Measurements from ENCODE around the gene SLC7A4. TPM values are rescaled to one million over a fixed set of nuclear protein-coding genes. Genes with fewer than 3 reads are reported as not detected.

The SLC7A4 gene
- total RNA-seq, 1 donor from 2014 or later = 0.25 TPM

DNA sequence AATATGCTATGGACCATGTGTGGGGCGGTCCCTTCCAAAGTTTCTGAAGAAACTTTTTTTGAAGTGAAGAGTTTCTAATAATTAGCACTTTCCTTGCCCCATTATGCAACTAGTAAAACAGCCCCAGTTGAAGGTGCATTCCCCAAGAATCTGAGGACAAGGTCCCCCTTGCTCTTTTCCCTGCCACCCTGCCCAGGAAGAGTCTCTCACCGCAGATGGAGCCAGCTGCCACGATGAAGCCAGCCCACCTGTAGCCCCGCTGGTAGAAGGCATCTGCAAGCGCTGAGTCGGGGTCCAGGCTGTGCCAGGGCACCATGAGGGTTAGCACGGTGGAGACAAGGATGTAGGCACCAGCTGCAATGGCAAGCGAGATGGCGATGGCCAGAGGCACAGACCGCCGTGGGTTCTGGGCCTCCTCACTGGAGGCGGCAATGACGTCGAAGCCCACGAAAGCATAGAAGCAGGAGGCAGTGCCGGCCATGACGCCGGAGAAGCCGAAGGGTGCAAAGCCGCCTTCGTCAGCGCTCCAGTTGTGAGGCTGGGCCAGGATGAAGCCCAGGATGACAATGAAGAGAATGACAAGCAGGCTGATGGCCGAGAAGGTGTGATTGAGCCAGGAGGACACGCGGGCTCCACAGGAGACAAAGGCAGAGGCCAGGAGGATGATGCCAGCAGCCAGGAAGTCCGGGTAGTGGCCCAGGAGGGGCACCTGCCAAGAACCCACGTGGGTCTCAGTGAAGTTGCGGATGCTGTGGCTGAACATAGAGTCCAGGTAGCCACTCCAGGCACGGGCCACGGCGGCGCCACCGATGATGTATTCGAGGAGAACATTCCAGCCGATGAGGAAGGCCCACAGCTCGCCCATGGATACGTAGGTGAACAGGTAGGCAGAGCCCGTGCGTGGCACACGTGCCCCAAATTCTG, 1.5 kb downstream of the SLC7A4 start:
- H3K36me3 ChIP-seq = no peaks in the 10 kb centered on the region
- TF ChIP-seq, protein P1, sequence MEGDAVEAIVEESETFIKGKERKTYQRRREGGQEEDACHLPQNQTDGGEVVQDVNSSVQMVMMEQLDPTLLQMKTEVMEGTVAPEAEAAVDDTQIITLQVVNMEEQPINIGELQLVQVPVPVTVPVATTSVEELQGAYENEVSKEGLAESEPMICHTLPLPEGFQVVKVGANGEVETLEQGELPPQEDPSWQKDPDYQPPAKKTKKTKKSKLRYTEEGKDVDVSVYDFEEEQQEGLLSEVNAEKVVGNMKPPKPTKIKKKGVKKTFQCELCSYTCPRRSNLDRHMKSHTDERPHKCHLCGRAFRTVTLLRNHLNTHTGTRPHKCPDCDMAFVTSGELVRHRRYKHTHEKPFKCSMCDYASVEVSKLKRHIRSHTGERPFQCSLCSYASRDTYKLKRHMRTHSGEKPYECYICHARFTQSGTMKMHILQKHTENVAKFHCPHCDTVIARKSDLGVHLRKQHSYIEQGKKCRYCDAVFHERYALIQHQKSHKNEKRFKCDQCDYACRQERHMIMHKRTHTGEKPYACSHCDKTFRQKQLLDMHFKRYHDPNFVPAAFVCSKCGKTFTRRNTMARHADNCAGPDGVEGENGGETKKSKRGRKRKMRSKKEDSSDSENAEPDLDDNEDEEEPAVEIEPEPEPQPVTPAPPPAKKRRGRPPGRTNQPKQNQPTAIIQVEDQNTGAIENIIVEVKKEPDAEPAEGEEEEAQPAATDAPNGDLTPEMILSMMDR (IDR thresholded peaks at IDR 0.05; ENCODE audit: borderline replicate concordance) = no peak
- intact Hi-C loops (cut with micrococcal nuclease) = no loop called here
- no peak for DNase-seq
- H3K4me3 ChIP-seq = no peak overlapping the region
- no peaks in the 10 kb centered on the region for H3K9me3 ChIP-seq (replicated peaks)
- peaks cover 18% of the 10 kb centered on the region for H3K4me1 ChIP-seq
- no peak overlapping the region for H3K27ac ChIP-seq (replicated peaks)
- H3K27me3 ChIP-seq (ENCODE audit: low read depth) = peaks cover 56% of the 10 kb centered on the region

DNA sequence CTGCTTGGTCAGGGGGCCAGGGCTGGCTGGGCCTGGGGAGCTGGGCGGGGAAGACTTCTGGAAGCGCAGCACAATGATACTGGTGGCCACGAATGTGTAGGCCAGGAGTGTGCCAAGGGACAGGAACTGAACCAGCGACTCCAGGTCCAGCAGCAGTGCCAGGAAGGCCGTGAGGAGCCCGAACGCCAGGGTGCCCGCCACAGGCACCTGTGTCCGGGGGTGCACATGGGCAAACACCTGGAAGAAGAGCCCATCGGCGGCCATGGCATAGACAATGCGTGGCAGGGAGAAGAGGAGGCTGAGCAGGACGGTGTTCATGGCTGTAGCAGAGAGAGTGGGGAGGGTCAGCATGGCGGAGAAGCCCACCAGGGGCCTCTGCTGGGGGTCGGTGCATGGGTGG, 2.3 kb downstream of the SLC7A4 start:
- Histone ChIP-seq H3K4me1 (peaks cover 18% of the 10 kb centered on the region), H3K36me3 (no peaks in the 10 kb centered on the region), H3K4me3 (no peak overlapping the region), H3K27me3 (ENCODE audit: low read depth) (peaks cover 56% of the 10 kb centered on the region), H3K9me3 (replicated peaks) (no peaks in the 10 kb centered on the region), H3K27ac (replicated peaks) (no peak overlapping the region)
- TF ChIP-seq, protein P1 (IDR thresholded peaks at IDR 0.05; ENCODE audit: borderline replicate concordance) = no peak
- DNase-seq = no peak
- intact Hi-C loops (cut with micrococcal nuclease) = no loop called here

DNA sequence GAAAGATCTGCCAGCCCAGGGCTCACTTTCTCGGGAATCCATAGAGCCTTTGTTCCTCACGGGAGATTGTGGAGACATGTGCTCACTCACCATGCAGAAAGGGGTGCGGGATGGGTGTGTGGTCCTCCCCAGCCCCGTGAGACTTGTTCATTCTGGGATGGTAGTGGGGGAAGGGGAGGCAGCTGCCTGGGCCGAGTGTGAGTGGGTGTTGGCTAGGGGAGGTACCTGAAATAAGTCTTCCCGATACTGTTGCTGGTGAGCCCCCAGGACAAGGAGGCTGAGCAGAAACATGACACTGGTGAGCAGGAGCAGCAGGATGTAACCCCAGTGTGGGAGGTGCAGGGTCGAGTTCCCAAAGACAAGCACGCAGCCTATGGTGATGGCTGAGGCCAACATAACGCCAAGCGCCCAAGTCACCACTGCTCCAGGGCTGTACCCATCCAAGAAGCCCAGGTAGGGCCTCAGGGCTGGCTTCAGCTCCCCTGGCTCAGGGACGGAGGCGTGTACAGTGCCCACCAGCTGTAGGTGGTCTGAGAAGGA, 2.8 kb downstream of the SLC7A4 start:
- H3K36me3 ChIP-seq = no peaks in the 10 kb centered on the region
- DNase-seq = no peak
- H3K4me3 ChIP-seq = no peak overlapping the region
- TF ChIP-seq, protein P1 (IDR thresholded peaks at IDR 0.05; ENCODE audit: borderline replicate concordance) = no peak
- H3K4me1 ChIP-seq = peaks cover 18% of the 10 kb centered on the region
- H3K27me3 ChIP-seq (ENCODE audit: low read depth) = peaks cover 56% of the 10 kb centered on the region
- no peak overlapping the region for H3K27ac ChIP-seq (replicated peaks)
- intact Hi-C loops (cut with micrococcal nuclease) = no loop called here
- H3K9me3 ChIP-seq (replicated peaks) = no peaks in the 10 kb centered on the region

DNA sequence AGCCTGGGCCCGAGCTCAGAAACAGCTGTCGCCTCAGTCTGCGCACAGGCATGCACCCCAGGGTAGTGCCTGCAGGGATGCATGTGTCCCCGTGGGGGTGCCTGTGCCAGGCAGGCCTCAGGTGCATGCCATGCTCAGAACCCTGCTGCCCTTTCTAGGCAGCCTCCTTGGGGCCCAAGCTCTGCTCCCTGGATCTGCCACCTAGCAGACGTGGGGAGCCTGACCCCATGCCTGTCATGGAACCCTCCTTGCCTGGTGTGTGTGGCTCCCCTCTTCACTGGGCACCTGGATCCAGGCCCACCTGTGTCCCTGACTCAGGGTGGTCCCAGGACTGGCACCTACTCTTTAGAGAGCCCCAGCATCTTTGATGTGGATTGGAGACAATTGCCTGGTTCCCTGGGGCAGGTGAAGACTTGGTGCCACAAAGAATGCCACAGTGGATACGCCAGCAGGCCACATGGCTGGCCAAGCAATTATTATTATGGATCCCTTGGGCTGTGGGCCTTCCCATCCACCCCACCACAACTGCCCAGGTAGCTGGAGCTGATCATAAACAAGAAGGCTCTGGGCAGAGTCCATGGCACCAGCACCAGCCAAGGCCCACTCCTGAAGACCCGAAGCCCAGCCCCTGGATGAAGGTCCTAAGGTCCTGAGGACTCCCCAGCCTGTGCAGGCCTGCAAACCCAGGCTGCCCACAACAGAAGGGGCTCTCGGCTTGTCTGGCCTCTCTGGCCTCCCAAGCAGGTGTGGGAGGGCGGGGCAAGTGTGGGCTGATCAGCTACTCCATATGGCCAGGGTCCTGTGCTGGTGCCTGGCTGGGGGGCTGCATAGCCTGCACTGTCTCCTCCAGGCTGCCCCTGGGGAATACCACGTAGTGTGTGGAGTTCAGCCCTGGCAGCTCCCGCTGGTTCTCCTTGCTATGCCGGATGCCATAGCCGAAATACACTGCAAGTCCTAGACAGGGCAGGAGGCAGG, 3.8 kb downstream of the SLC7A4 start:
- TF ChIP-seq, protein P1 (IDR thresholded peaks at IDR 0.05; ENCODE audit: borderline replicate concordance) = no peak
- DNase-seq = no peak
- intact Hi-C loops (cut with micrococcal nuclease) = no loop called here
- Histone ChIP-seq H3K36me3 (no peaks in the 10 kb centered on the region), H3K27ac (replicated peaks) (no peak overlapping the region), H3K9me3 (replicated peaks) (no peaks in the 10 kb centered on the region), H3K4me1 (peaks cover 18% of the 10 kb centered on the region), H3K27me3 (ENCODE audit: low read depth) (peaks cover 52% of the 10 kb centered on the region), H3K4me3 (no peak overlapping the region)
